ENCODE data around the gene PRDM15.

- TF ChIP-seq CREB1 (IDR thresholded peaks at IDR 0.05; ENCODE audit: low read depth): no peak
- no peak for TF ChIP-seq EP300 (IDR thresholded peaks at IDR 0.05; ENCODE audit: borderline replicate concordance)
- no peak for TF ChIP-seq USF1 (IDR thresholded peaks at IDR 0.05)
- no peak for TF ChIP-seq CEBPB (IDR thresholded peaks at IDR 0.05)
- no peak for TF ChIP-seq EGR1 (IDR thresholded peaks at IDR 0.05)
- TF ChIP-seq MAX (IDR thresholded peaks at IDR 0.05): no peak
- no peak for TF ChIP-seq RAD21 (IDR thresholded peaks at IDR 0.05; ENCODE audit: low read depth)
- no peak for TF ChIP-seq REST (IDR thresholded peaks at IDR 0.05; ENCODE audit: low read depth)
- no peak for TF ChIP-seq TAF1 (IDR thresholded peaks at IDR 0.05; ENCODE audit: low read depth)
- no peak for TF ChIP-seq NFIC (IDR thresholded peaks at IDR 0.05)
- no peak for TF ChIP-seq FOXM1 (IDR thresholded peaks at IDR 0.05; ENCODE audit: borderline replicate concordance, low read depth)
- no peak for TF ChIP-seq ZBTB7A (IDR thresholded peaks at IDR 0.05; ENCODE audit: low read depth)
- TF ChIP-seq TCF12 (IDR thresholded peaks at IDR 0.05; ENCODE audit: low read depth): no peak
Measured at GRCh38 chr21:41823166-41823565, 56.0 kb downstream of the PRDM15 start.

All from Ishikawa (cell line).